Stimulated activated CD8-positive, alpha-beta memory T cell treated with anti-CD3 and anti-CD28 coated beads, Interleukin-7, amount 100 ng/mL, for 1 hour (primary cell): Measurements from ENCODE around the gene MAGI2.

Experiments
- DNase-seq, 2 donors: peaks; one replicate each; pipeline ENCODE4 v3.0.0-alpha.2; 2020; ENCODE audit warnings: low read depth in 2 of 2

MAGI2 gene

DNA sequence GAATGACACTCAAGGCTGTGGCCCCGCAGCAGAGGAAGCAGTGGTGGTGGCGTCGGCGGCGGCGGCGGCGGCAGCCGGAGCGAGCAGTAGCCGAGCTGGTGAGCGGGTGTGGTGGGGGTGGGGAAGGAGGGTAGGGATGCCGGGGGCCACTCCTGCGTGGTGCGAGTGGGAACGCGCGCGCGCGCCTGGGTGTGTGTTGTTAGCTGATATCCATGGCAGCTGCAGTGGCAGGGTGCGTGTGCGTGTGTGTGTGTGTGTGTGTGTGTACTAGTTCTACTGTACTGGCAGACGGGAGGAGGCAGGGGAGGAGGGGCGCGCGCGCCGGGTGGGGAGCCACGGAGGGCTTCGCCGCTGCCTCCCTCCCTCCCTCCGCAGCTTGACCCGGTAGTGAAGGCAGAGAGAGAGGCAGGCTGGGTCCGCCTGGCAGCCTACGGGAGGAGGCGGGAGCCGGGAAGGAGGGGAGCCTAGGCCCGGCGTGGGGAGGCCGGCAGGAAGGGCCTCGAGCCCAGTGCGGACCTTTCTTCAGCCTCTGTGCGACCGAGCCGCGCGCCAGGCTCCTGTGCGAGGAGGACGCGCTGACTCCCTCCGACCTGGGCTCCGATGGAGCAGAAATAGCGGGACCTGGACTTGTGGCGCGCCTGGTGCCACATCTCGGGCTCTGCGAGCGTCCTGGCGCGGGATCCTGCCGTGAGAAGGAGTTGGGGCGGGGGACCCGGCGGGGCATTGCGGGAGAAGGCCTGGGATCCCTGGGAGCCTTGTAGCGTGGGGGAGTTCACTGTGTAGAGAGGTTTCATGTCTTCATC lies at the start of gene MAGI2:
Gene MAGI2 (minus strand): TSS at position 110 of the 803 bp plus-strand sequence. CDS start 347 bp downstream, outside the sequence.
- DNase-seq: no peak

DNA sequence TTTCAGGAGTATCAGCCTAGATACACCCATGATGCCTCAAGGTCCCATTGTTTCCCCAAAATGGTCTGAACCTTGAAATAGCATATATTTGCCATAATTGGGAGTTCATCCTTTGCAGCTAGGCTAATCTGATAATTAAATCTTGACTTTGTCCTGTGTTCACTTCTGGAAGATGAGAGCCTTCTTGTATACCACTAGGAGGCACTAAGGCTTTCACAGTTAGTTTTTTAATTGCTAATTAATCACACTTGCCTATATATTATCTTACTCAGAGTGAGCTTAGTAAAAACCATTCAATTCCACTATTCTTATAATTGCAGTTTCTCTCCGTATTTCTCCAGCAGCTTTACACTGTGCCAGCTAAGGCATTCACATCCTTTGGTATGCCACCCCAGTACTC lies 48.7 kb upstream of the MAGI2 start:
- no peak for DNase-seq

DNA sequence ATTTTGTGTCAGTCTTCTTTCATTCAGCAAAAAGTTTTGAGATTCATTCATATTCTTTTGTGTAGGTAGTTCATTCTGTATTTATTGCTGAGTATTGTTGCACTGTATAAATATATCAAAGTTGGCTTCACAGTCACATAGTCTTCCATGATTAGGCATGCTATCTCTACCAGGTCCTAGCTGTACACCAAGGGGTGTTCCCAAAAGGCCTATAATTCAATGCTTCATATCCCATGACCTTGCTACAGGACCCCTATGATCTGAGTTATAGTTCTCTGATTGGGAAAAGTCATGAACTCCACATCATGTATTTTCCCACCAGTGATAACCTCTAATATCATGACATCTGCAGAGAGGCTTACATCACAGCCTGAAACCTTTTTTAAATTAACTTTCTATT lies 47.3 kb upstream of the MAGI2 start:
- DNase-seq: no peak

DNA sequence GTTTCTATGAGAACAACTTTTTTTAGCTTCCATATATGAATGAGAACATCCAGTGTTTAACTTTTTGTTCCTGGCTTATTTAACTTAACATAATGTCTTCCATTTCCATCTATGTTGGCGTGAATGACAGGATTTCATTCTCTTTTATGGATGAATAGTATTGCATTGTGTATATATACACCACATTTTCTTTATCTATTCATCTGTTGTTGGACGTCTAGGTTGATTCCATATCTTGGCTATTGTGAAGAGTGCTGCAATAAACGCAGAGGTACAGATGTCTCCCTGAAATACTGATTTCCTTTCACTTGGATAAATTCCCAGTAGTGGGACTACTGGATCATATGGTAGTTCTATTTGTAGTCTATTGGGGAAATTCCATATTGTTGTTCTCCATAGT lies 44.3 kb upstream of the MAGI2 start:
- DNase-seq: no peak

DNA sequence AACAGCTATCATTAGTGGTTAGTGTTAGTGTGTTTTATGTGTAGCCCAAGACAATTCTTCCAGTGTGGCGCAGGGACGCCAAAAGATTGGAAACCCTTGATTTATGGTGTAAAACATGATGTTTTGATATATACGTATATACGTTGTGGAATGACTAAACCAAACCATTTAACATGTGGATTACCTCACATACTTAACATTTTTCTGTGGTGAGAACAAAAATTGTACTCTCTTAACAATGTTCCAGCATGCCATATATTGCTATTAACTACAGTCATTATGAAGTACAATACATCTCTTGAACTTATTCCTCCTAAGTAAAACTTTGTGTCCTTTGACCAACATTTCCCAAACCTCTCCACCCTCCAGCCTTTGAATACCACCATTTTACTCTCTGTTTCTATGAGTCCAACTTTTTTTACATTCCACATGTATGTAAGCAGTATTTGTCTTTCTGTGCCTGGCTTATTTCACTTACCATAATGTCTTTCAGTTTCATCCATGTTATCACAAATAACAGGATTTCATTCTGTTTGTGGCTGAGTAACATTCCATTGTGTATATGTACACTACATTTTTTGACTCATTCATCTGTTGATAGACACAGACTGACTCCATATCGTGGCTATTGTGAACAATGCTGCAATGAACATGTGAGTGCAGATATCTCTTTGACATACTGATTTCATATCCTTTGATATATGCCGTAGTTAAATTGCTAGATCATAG lies 42.2 kb upstream of the MAGI2 start:
- DNase-seq: no peak

DNA sequence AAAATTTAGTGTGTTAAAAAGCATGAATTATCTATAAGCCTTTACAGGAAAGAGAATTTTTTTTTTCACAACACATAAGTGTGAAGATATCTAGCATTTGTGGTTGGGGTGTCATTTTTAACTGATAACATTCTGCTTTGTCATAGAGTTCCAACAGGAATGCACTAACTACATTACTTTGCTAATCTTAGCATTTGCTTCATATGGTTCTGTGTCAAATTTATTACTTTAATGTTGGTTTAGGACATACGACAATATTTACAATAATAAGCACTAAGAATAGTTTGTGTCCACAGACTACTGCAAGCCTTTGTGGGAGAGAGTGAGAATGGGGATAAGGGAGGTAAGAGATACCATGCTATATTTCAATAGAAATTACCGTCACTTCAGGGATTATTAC lies 40.6 kb upstream of the MAGI2 start:
- no peak for DNase-seq

DNA sequence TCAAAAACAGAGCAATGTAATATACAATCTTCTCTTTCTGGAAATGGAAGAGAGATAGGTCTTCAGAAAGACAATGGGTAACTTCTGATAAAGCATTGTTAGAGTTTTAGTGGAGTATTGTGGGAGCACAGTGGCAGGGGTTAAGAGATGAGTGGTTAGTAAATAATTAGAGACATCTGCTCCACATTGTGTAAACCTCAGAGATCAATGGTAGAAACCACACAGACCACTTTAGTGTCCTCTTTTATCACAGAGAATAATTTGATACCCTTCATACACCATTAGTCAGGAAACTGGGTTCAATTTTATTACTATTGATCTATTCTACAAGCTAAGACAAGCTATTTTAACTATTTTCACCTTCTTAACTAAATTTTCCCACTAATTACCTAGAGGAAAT lies 35.9 kb upstream of the MAGI2 start:
- DNase-seq: no peak

DNA sequence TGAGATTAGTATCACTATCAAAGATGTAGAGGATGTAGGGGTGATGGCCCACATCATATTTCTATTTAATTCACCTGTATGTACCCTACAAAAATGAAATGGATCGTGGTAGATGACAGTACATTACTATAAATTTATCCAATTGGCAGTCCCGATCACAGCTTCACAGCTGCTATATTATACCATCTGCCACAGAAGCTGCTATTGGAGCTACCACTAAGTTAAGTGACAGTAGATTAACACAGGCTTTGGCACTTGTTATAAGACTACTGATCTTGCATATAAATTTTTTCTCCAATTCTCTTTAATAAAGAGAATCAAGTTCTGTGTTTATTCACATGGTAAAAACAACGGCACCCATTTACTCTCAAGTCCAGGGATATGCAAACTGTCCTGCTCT lies 24.9 kb upstream of the MAGI2 start:
- no peak for DNase-seq

DNA sequence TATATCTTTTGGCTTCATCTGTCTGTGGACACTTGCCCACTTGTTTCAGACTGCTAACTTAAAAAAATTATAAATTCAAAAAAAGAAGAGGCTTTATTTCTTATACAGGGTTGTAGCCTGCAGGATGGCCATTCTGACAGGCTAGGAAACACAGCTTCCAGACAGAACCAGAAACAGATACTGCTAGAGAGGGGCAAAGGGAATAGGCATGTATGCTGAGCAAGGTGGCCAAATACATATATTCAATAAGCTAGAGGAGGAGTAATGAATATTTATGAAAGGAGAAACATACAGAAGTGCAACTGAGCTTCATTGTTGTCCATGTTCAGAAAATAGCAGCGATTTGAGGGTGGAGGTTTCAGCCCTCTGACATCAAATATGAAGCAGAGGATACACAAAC lies 22.0 kb upstream of the MAGI2 start:
- DNase-seq: no peak

DNA sequence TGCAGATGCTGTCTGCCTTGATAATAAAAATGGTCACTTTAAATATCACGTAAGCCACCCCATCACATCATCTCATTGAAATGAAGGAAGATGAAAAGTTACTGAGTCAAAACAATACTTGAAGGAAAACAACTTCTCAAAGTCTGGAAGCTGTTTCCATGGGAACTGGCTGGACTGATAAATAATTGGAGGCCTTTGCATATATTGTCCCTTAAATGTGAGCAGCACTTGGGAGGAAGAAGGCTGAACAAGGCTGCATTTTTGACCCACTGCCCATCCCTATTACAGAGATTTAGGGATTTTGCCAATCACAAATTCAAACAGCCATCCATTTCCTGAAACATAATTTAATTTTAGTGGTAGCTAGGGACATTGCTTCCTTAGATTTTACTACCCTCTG lies 18.2 kb upstream of the MAGI2 start:
- no peak for DNase-seq

DNA sequence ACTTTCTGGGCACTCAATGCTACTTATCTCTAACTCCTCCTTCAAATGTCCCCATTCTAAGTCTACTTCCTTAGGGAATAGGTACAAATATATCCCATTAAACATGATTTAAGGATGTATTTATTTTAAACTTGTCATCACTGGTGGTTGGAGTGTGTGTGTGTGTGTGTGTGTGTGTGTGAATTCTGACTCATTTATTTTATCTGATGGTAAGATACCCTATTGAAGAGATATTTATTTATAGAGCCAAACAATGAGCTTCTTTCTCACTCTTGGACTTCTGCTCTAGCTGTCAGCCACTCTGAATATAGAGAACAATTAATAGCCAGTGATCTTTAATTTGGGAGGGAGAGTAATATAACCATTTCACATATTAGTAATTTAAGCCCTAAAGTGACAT lies 17.8 kb upstream of the MAGI2 start:
- no peak for DNase-seq

DNA sequence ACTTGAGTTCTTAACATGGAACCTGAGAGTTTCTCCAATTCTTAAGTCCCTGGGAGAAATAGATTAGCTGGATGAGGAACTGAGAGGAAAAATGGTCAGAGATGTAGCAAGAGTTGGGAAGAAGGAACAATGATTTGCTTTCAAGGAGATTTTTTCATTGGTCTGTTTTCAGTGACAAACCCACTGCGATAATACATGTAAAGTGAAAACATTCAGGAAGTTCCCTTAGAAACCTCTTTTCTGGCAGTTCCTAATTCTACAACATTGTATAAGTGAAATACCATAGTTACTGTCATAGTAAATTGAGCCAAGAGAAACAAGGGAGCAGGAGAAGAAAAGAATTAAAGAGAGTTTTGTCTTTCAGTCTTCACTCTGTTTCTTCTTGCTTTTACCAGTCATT lies 12.1 kb upstream of the MAGI2 start:
- DNase-seq: no peak

DNA sequence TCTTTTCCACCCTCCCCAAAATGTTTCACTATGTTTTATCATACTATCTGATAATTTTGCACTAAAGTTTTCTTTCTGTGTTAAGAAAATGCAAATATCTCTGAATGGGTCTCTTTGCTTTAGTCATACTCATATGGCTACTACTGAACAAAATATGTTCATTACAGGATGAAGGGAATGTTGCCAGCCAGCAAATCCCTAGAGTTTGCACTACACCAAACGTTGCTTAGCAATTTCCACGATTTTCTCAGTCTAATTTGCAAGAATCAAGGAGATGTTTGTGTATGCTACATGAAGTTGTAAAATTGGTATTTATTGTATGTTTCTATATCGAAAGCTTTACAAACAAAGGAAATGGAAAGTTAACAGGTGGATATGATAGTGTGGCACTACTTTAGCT lies 10.6 kb upstream of the MAGI2 start:
- no peak for DNase-seq

DNA sequence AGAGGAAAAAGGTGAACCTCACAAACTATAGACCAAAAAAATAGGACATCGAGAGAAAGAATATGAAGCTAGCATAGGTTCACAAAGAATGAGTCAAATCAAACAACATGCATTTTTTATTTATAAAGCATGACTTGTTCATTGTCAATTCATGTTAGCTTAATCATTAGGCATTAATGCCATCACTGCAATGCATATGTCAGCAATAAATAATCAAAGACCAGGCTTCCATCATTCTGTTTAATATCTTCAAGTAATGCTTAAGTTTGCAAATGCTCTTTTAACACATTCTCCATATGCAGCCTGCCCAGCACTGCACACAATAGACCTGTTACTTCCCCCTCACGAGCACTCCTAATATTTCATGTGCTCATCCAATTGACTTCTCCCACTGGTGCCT lies 8.9 kb upstream of the MAGI2 start:
- no peak for DNase-seq

DNA sequence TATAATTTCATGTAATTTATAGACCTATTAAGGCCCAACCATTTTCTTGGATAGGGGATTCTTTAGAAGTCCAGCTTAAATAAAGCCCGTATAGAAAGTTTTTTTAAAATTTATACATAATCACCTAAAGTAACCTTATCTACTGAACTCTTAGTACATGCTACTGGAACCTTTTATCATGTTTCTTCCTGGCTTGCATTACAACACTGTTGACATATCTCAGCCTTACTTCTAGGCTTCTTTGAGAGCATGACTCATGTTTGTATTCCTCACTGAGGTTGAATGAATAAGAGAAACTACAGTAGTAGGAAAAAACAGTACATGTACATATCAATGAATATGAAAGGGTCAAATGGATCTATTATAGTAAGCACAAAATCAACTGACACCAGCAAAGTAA lies 8.2 kb upstream of the MAGI2 start:
- no peak for DNase-seq

DNA sequence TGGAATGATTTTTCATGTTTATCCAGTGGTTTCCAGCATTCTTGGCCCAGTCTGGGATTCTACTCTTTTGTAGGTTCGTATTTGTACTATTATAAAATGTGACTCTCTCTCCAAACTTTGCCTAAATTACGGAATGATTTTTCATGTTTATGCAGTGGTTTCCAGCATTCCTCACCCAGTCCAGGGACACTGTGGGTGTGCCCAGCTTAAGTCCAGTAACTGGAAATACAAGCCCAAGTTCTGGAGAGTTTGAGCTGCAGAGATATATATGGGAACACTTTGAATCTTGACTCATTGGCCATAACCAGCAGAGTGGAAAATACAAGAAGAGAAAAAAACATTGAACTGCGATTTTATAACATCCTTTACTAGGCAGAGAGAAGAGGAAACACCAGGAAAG lies 5.9 kb upstream of the MAGI2 start:
- DNase-seq: no peak

DNA sequence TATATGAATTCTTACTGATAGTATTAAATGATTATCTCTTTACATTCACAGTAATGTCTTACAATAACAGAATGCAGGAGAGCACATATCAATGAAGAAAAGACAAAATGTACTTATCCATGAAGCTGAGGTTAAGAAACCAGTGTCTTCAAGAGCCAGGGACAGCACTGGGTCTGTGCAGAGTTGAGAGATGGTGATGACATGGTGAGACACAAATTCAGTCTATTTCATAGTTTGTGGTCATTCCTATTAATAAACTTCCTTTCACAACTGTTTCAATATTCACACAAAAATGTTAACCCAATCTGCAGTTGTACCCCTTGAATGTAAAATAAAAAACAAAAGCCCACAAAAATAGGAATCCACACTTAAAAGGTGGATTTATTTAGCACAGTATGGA lies 5.3 kb upstream of the MAGI2 start:
- DNase-seq: no peak

DNA sequence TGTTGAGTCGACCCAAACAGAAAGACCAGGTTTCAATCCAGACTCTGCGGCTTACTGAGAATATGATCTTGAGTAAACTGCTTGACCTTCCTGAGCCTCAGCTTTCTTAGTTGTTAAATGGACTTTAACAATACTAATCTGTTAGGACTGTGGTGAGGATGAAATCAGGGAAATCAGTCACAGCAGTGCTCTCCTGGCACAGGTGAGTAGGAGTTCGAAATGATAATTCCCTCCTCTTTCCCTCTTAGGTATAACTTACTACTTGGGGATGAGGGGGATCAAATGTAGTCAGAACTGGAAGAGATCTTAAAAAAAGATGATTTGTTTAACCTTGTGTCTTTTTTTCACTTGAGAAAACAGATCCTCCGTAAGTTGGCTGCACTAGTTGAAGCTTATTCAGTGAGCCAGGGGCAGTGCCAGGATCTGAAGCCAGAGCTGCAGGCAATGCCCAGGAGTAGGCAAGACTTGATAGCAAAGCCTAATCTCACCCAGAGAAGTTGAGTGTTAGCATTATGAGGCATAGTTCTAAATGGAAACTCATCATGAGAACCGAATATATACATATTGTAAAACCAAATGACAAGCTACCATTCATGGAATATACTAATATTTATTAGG lies 1.8 kb upstream of the MAGI2 start:
- DNase-seq: no peak

DNA sequence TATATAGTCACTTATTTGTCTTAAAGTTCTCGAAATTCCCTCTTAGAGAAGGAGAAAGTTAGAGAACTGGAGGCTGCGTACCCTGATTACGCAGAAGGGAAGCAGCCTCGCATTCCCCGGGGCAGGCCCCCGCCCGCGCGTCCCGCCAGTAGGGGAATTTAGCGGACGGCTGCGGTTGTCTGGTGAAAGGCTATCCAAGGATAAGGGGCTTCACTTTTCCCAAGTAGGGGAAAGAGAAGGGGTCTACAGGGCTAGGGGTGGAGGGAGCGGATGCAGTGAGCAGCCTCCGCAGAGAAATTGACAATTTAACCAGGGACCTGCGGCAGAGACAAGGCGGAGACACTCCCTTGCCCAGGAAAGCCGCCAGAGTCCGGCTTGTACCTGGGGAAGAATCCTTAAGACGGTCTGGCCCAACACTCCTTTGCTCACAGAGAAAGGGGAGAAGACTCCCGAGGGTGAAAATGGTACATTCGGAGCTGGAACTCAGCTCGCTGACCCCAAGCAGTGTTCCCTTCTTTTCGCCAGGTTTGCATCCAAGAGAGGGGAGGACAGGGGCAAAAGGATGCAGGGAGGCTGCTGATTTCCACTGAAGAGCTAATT lies 994 bp upstream of the MAGI2 start:
- DNase-seq: no peak

DNA sequence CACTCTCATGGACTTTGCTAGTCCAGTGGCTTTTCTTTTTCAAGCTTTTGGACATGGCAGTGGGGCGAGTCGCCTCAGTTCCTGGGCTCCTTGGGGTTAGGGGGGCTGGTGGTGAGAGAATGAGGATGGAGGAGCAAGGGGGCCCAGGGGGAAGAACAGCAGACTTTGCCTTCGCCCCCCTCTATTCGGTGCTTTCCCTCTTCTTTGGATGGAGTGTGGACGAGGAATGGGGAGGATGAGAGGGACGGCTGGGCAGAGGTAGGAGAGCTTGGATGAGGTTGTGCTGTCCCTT lies 255 bp downstream of the MAGI2 start:
- no peak for DNase-seq

DNA sequence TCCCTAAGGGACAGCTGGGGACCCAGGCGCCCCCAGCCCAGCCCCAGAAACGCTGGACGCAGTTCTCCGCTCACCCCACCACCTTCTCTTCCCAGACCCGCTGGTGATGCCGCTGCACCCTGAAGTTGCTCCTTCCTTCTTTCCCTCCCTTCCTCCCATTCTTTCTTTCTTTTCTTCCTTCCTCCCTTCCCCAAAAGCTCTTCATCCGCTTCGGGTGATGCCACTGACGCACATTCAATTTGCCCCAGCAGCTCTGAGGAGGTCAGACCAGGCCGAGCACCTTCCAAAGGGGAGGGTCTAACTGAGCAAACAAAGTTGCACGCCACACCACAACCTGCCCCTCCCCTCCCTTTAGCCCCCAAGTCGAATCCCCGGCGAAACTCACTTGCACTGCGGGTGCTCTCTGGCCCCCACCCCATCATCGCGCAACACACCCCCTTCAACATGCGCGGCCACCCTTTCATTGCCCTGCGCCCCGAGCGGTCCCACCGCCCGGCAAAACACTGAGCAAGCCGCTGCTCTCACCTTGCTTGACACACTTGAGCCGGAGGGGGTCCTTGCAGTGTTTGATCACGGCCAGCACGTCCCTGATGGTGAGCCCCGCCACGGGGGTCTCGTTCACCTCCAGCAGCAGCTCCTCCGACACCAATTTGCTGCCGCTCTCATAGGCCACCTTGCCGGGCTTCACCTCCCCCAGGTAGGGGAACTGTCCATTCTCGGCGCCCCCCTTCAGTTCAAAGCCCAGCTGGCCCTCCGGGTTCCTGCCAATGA lies 787 bp downstream of the MAGI2 start:
- DNase-seq: no peak

DNA sequence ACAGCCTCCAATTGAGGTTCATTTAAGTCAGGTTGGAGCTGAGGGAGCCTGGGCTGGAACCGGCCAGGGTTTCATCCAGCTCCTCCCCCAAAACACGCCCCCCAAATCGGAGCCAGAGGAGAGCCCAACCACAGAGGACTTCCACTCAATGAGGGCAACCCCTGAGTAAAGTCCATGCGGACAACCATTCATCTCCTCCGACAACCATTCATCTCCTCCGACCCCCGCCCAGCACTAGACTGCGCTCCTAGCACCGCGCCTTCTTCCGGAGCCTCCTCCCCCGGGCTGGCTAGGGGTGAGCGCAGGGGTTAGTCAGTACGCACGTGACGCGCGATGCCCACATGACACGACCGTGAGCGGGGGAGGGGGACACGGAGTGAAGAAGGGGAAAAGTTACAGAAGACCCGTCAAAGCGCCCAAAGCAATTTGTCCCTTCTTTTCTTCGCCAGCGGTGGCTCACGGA lies 1.4 kb downstream of the MAGI2 start:
- no peak for DNase-seq
